H1 (cell line): ENCODE results near the gene WDR5. TPM values are rescaled to one million over a fixed set of nuclear protein-coding genes. Genes with fewer than 3 reads are reported as not detected.

Experiments used
- CTCF ChIA-PET: fragments of 300-600 bp; sonication (Branson Sonifier 250); formaldehyde crosslinking; loops from one replicate; lab custom pipeline; 2021; ENCODE audit not compliant: partially characterized antibody; lab: Charles Lee
- POLR2A ChIA-PET: fragments of 300-600 bp; sonication (Branson Sonifier 250); formaldehyde crosslinking; loops from one replicate; lab custom pipeline; 2021; ENCODE audit warnings: inconsistent platforms; ENCODE audit not compliant: partially characterized antibody; lab: Charles Lee
- DNase-seq, 2 experiments: peaks; one replicate each; pipeline versions ENCODE4 v3.0.0 to v3.0.0-alpha.2; 2010 to 2022; ENCODE audit warnings: low spot score in 2 of 2, low read depth in 1 of 2, mixed read lengths in 1 of 2
- FAIRE-seq: peaks from 2 replicates; lab custom pipeline; 2011; peaks lifted over from hg19 to GRCh38; lab: Jason Lieb, UNC
- H2AFZ ChIP-seq: 2 replicates; pipeline ENCODE4 v1.8.1; 2012; ENCODE audit warnings: low read length, inconsistent platforms
- H2AK5ac ChIP-seq: 2 replicates; pipeline ENCODE4 v1.6.1; 2013; ENCODE audit warnings: low read depth, low read length
- H2BK120ac ChIP-seq: replicated peaks from 2 replicates; pipeline ENCODE3; 2013; ENCODE audit warnings: low read depth, low read length, inconsistent platforms
- H2BK12ac ChIP-seq: 2 replicates; pipeline ENCODE4 v1.6.1; 2013; ENCODE audit warnings: low read depth, low read length
- H2BK15ac ChIP-seq: 2 replicates; pipeline ENCODE4 v1.6.1; 2013; ENCODE audit warnings: low read length
- H2BK20ac ChIP-seq: 2 replicates; pipeline ENCODE4 v1.6.1; 2013; ENCODE audit warnings: low read length
- H2BK5ac ChIP-seq: 2 replicates; pipeline ENCODE4 v1.6.1; 2013; ENCODE audit warnings: low read depth, low read length
- H3K14ac ChIP-seq: 2 replicates; pipeline ENCODE4 v1.6.1; 2013; ENCODE audit warnings: inconsistent platforms; ENCODE audit not compliant: insufficient read length
- H3K18ac ChIP-seq: 2 replicates; pipeline ENCODE4 v1.6.1; 2013; ENCODE audit warnings: low read length; ENCODE audit errors: extremely low read depth
- H3K23ac ChIP-seq: 2 replicates; pipeline ENCODE4 v1.6.1; 2013; ENCODE audit warnings: inconsistent platforms; ENCODE audit not compliant: insufficient read length
- H3K23me2 ChIP-seq: 2 replicates; pipeline ENCODE4 v1.6.1; 2013; ENCODE audit warnings: low read depth, low read length
- H3K27ac ChIP-seq: 2 replicates; pipeline ENCODE4 v1.6.1; 2011; ENCODE audit warnings: low read depth, low read length, inconsistent platforms
- H3K27me3 ChIP-seq, 4 experiments: replicated peaks in 1 of 4; 1 replicate in 1 of 4; 2 replicates in 3 of 4; pipeline versions ENCODE4 v1.6.1 to v1.8.1; 2011 to 2013; ENCODE audit warnings: low read length in 3 of 4, mild to moderate bottlenecking in 3 of 4, inconsistent platforms in 2 of 4, mixed read lengths in 2 of 4, moderate library complexity in 1 of 4; ENCODE audit not compliant: control insufficient read depth in 3 of 4, insufficient read depth in 3 of 4; ENCODE audit errors: extremely low read depth in 1 of 4
- H3K36me3 ChIP-seq, 4 experiments: 2 replicates each; pipeline versions ENCODE4 v1.6.1 to v1.8.1; 2011 to 2013; ENCODE audit warnings: mild to moderate bottlenecking in 4 of 4, low read length in 3 of 4, moderate library complexity in 2 of 4, control low read depth in 1 of 4, inconsistent platforms in 1 of 4; ENCODE audit not compliant: insufficient read depth in 4 of 4, control insufficient read depth in 2 of 4
- H3K4ac ChIP-seq: replicated peaks from 2 replicates; pipeline ENCODE3; 2013; ENCODE audit warnings: low read length, low read depth, mixed read lengths, inconsistent platforms; ENCODE audit not compliant: insufficient read length
- H3K4me1 ChIP-seq, 4 experiments: replicated peaks in 1 of 4; 1 replicate in 1 of 4; 2 replicates in 3 of 4; pipeline versions ENCODE4 v1.6.1 to v1.8.1; 2011 to 2013; ENCODE audit warnings: low read length in 3 of 4, inconsistent platforms in 2 of 4, mixed read lengths in 1 of 4; ENCODE audit not compliant: insufficient read depth in 4 of 4, control insufficient read depth in 3 of 4
- H3K4me2 ChIP-seq, 2 experiments: 2 replicates each; pipeline versions ENCODE4 v1.6.1 to v1.8.1; 2011 to 2013; ENCODE audit warnings: low read depth in 2 of 2, low read length in 2 of 2, control low read depth in 1 of 2, inconsistent platforms in 1 of 2, mild to moderate bottlenecking in 1 of 2; ENCODE audit not compliant: insufficient read depth in 1 of 2
- H3K4me3 ChIP-seq, 4 experiments: fragments of 200-600, 300-600 bp in 1 of 4; sonication (generic), shearing (Covaris generic), sonication (Bioruptor Twin) in 1 of 4; 2 replicates each; pipeline versions ENCODE4 v1.5.1 to v1.8.1; 2011 to 2016; ENCODE audit warnings: low read length in 4 of 4, low read depth in 3 of 4, control low read depth in 2 of 4, inconsistent platforms in 2 of 4, mild to moderate bottlenecking in 2 of 4, mixed read lengths in 1 of 4, moderate library complexity in 1 of 4; ENCODE audit not compliant: insufficient read depth in 2 of 4; ENCODE audit errors: extremely low read depth in 1 of 4
- H3K56ac ChIP-seq: replicated peaks from 2 replicates; pipeline ENCODE3; 2013; ENCODE audit warnings: low read depth, mild to moderate bottlenecking, mixed read lengths, low read length, inconsistent platforms; ENCODE audit not compliant: insufficient read length
- H3K79me1 ChIP-seq: 2 replicates; pipeline ENCODE4 v1.6.1; 2013; ENCODE audit warnings: low read depth, low read length, control low read depth
- H3K79me2 ChIP-seq, 2 experiments: 2 replicates each; pipeline versions ENCODE4 v1.6.1 to v1.8.1; 2012 to 2013; ENCODE audit warnings: low read length in 2 of 2, mild to moderate bottlenecking in 2 of 2, inconsistent platforms in 1 of 2; ENCODE audit not compliant: insufficient read depth in 2 of 2, control insufficient read depth in 1 of 2
- H3K9ac ChIP-seq, 4 experiments: replicated peaks in 1 of 4; 1 replicate in 1 of 4; 2 replicates in 3 of 4; pipeline versions ENCODE4 v1.6.1 to v1.8.1; 2011 to 2013; ENCODE audit warnings: low read depth in 3 of 4, low read length in 3 of 4, control low read depth in 2 of 4, mild to moderate bottlenecking in 2 of 4, moderate library complexity in 2 of 4, inconsistent platforms in 1 of 4; ENCODE audit errors: extremely low read depth in 1 of 4
- H3K9me3 ChIP-seq, 2 experiments: 2 replicates each; pipeline versions ENCODE4 v1.6.1 to v1.8.1; 2012 to 2013; ENCODE audit warnings: mild to moderate bottlenecking in 2 of 2, moderate library complexity in 2 of 2, control low read depth in 1 of 2, inconsistent platforms in 1 of 2, low read depth in 1 of 2, low read length in 1 of 2, mixed read lengths in 1 of 2; ENCODE audit not compliant: insufficient read depth in 2 of 2
- H4K20me1 ChIP-seq, 2 experiments: replicated peaks in 1 of 2; 2 replicates each; pipeline versions ENCODE3 to v1.8.1; 2011 to 2013; ENCODE audit warnings: inconsistent platforms in 2 of 2, low read length in 2 of 2, mild to moderate bottlenecking in 1 of 2; ENCODE audit not compliant: insufficient read depth in 2 of 2, control insufficient read depth in 1 of 2
- H4K5ac ChIP-seq: 2 replicates; pipeline ENCODE4 v1.6.1; 2013; ENCODE audit warnings: low read length, low read depth, mixed read lengths, inconsistent platforms; ENCODE audit not compliant: insufficient read length
- H4K8ac ChIP-seq: 2 replicates; pipeline ENCODE4 v1.8.0; 2013; ENCODE audit warnings: mild to moderate bottlenecking, moderate library complexity, low read length, inconsistent platforms; ENCODE audit not compliant: insufficient read depth; ENCODE audit errors: extremely low read depth
- H4K91ac ChIP-seq: replicated peaks from 2 replicates; pipeline ENCODE3; 2013; ENCODE audit warnings: low read length, mixed read lengths, inconsistent platforms; ENCODE audit not compliant: insufficient read length
- CEBPB ChIP-seq: IDR thresholded peaks from 2 replicates; pipeline ENCODE4 v1.6.1; 2012; ENCODE audit warnings: low read depth, low read length
- CREB1 ChIP-seq: IDR thresholded peaks from 2 replicates; pipeline ENCODE4 v1.6.1; 2012; ENCODE audit warnings: inconsistent platforms
- E2F6 ChIP-seq: IDR thresholded peaks from 2 replicates; pipeline ENCODE4 v1.6.1; 2012; ENCODE audit warnings: inconsistent platforms
- HDAC2 ChIP-seq, 2 experiments: fragments of 300-600 bp in 1 of 2; sonication (generic) in 1 of 2; IDR thresholded peaks; 2 replicates each; pipeline ENCODE4 v1.6.1; 2011 to 2012; ENCODE audit warnings: low read depth in 2 of 2, low read length in 2 of 2, mild to moderate bottlenecking in 2 of 2, moderate library complexity in 2 of 2, borderline replicate concordance in 1 of 2, inconsistent platforms in 1 of 2
- HDAC6 ChIP-seq: IDR thresholded peaks from one replicate; pipeline ENCODE4 v1.7.1; 2012; ENCODE audit warnings: low read depth, mild to moderate bottlenecking, inconsistent platforms, low read length, moderate library complexity
- JUN ChIP-seq: IDR thresholded peaks from 2 replicates; pipeline ENCODE4 v1.6.1; 2011; ENCODE audit warnings: low read depth, mild to moderate bottlenecking, improper control_type of control experiment, low read length
- MAX ChIP-seq: IDR thresholded peaks from 2 replicates; pipeline ENCODE4 v1.6.1; 2012; ENCODE audit warnings: inconsistent platforms
- PHF8 ChIP-seq: fragments of 200-600 bp; sonication (generic); conservative IDR thresholded peaks from 2 replicates; pipeline ENCODE4 v1.7.1; 2012; ENCODE audit warnings: low read depth, mild to moderate bottlenecking, inconsistent platforms, low read length, moderate library complexity
- RNF2 ChIP-seq: fragments of 200-900, 300-1000 bp; sonication (generic); IDR thresholded peaks from 2 replicates; pipeline ENCODE4 v1.7.1; 2016; ENCODE audit warnings: borderline replicate concordance, low read depth, mild to moderate bottlenecking, antibody characterized with exemption, low read length; ENCODE audit not compliant: poor library complexity, severe bottlenecking; ENCODE audit errors: missing control alignments
- RXRA ChIP-seq: IDR thresholded peaks from 2 replicates; pipeline ENCODE4 v1.6.1; 2011; ENCODE audit warnings: low read depth, mild to moderate bottlenecking, low read length, moderate library complexity; ENCODE audit not compliant: insufficient read depth
- SAP30 ChIP-seq: fragments of 300-600 bp; sonication (generic); IDR thresholded peaks from 2 replicates; pipeline ENCODE4 v1.7.1; 2012; ENCODE audit warnings: low read length, moderate library complexity, mild to moderate bottlenecking, inconsistent platforms; ENCODE audit not compliant: insufficient read depth, insufficient replicate concordance
- SIX5 ChIP-seq: IDR thresholded peaks from 2 replicates; pipeline ENCODE4 v1.6.1; 2011; ENCODE audit warnings: mild to moderate bottlenecking, low read depth, low read length
- SP1 ChIP-seq: IDR thresholded peaks from 2 replicates; pipeline ENCODE4 v1.6.1; 2011; ENCODE audit warnings: low read depth, low read length
- WGBS, 2 experiments: shearing (Covaris generic) in 1 of 2; methylation state at CpG; one replicate each; pipeline versions ENCODE4 v1.1.6 to v1.1.7; 2013 to 2015; ENCODE audit warnings: low lambda C conversion rate in 2 of 2, mixed read lengths in 2 of 2, inconsistent platforms in 1 of 2, low coverage in 1 of 2, missing lambda C conversion rate in 1 of 2; ENCODE audit not compliant: insufficient replicate concordance in 2 of 2, insufficient coverage in 1 of 2, insufficient read length in 1 of 2; ENCODE audit errors: extremely low coverage in 1 of 2, missing lambda C conversion rate in 1 of 2; 5-methylcytosine and 5-hydroxymethylcytosine counted together
- polyA plus RNA-seq, 7 experiments: library from polyadenylated mRNA; depleted of rRNA in 3 of 7; stranded (reverse) in 5 of 7; unstranded in 2 of 7; fragments of >200 nt in 5 of 7; fragments of 200-250 nt in 2 of 7; gene quantifications; 1 replicate in 5 of 7; 2 replicates in 1 of 7; 4 replicates in 1 of 7; pipeline versions ENCODE4 v1.2.1 to v1.2.3, GENCODE V29; 2011 to 2013; ENCODE audit warnings: missing spikeins in 2 of 7, mixed read lengths in 2 of 7
- total RNA-seq: library from RNA; stranded (reverse); fragmentation: NEBNext Ultra II Directional; extraction: Animal tissue kit (Norgen Biotek cat#: 25700); gene quantifications from 2 replicates; pipeline ENCODE4 v1.2.1, GENCODE V29; 2021

The WDR5 gene
- total and polyA plus RNA-seq, 2 of the 8 experiments (the other 6 are each of a cell fraction or from before 2014, with no cell fraction given), result 38.4 to 68.1 TPM

GRCh38 chr9:134177186-134177585 is 41.3 kb downstream of the WDR5 start:
- no peak overlapping the region for H2AK5ac ChIP-seq
- H2BK120ac ChIP-seq, result no peak overlapping the region
- CTCF ChIA-PET, result no interaction called here
- no peaks in the 10 kb centered on the region for H3K79me2 ChIP-seq
- H2BK12ac ChIP-seq, result no peak overlapping the region
- no peak for DNase-seq
- no peaks in the 10 kb centered on the region for H3K27me3 ChIP-seq
- no peaks in the 10 kb centered on the region for H3K23me2 ChIP-seq
- H3K4me3 ChIP-seq, result no peak overlapping the region
- POLR2A ChIA-PET, result no interaction called here
- no peak overlapping the region for H2BK15ac ChIP-seq
- H3K4ac ChIP-seq, result no peak overlapping the region
- H3K79me1 ChIP-seq, result no peaks in the 10 kb centered on the region
- no peak overlapping the region for H3K14ac ChIP-seq
- H4K5ac ChIP-seq, result no peak overlapping the region
- FAIRE-seq, result no peak
- no peak overlapping the region for H2AFZ ChIP-seq
- no peak overlapping the region for H3K56ac ChIP-seq
- no peak overlapping the region for H3K23ac ChIP-seq
- no peak overlapping the region for H3K18ac ChIP-seq
- no peak overlapping the region for H3K27ac ChIP-seq
- no peak overlapping the region for H3K9ac ChIP-seq
- peaks cover 0 to 20% (median 12%) of the 10 kb centered on the region in 4 experiments; a peak in 6 of 7 replicates for H3K4me1 ChIP-seq
- H4K8ac ChIP-seq, result no peak overlapping the region
- no peak overlapping the region for H4K91ac ChIP-seq
- WGBS, 2 experiments, result no CpG with 5 or more reads among the region's 17 CpGs
- H2BK20ac ChIP-seq, result no peak overlapping the region
- no peak overlapping the region for H2BK5ac ChIP-seq
- TF ChIP-seq E2F6 (no peak), PHF8 (no peak), RXRA (no peak), JUN (no peak), CREB1 (no peak), HDAC6 (no peak), SAP30 (no peak), RNF2 (no peak), SP1 (no peak), CEBPB (no peak), SIX5 (no peak), MAX (no peak), HDAC2 (IDR thresholded peaks at IDR 0.05; ENCODE audit: borderline replicate concordance in 1 of 2, low read depth in 2 of 2, low read length in 2 of 2) (no peak)
- TF ChIP-seq, all 59 proteins: peak for 0
- Histone ChIP-seq H3K9me3 (no peaks in the 10 kb centered on the region), H3K4me2 (no peak overlapping the region), H3K36me3 (no peaks in the 10 kb centered on the region), H4K20me1 (no peaks in the 10 kb centered on the region)
